ENCODE data around the gene TRAPPC10.

- TF ChIP-seq CTCF (conservative IDR thresholded peaks at IDR 0.05 in 1 of 2, IDR thresholded peaks at IDR 0.05 in 1 of 2; ENCODE audit: low read depth in 1 of 2, low read length in 2 of 2) (no peak), EZH2 (IDR thresholded peaks at IDR 0.05; ENCODE audit: low read length, missing control alignments) (no peak)
Observed at GRCh38 chr21:44070391-44070790, 58.3 kb downstream of the TRAPPC10 start.

Measured in fibroblast of lung (primary cell).